Fibroblast of villous mesenchyme (primary cell): Measurements from ENCODE around the gene BBS1. TPM values are rescaled to one million over a fixed set of nuclear protein-coding genes. Genes with fewer than 3 reads are reported as not detected.
"Not testable (repeated sequence)": the region's sequence is repeated elsewhere in the genome, so short reads cannot be mapped to it uniquely, and the experiment has no call there.

Source experiments
- DNase-seq: peaks from one replicate; pipeline ENCODE4 v3.0.0-alpha.2; 2010; ENCODE audit warnings: low read depth
- H3K4me3 ChIP-seq: 2 replicates; pipeline ENCODE4 v1.5.1; 2011; ENCODE audit warnings: low read depth, mild to moderate bottlenecking, low read length
- CTCF ChIP-seq: IDR thresholded peaks from 2 replicates; pipeline ENCODE4 v1.5.1; 2012; ENCODE audit warnings: low read depth, mild to moderate bottlenecking, low read length; ENCODE audit not compliant: insufficient read depth
- total RNA-seq: library from RNA; depleted of rRNA; stranded (reverse); fragments of >200 nt; gene quantifications from 2 replicates; pipeline ENCODE4 v1.2.3, GENCODE V29; 2012

The BBS1 gene
- total RNA-seq, 1 donor, result 34.5 TPM

GRCh38 chr11:66532784-66533183, 22.3 kb downstream of the BBS1 start:
- H3K4me3 ChIP-seq, result no peak overlapping the region
- no peak for DNase-seq
- no peak for TF ChIP-seq CTCF

GRCh38 chr11:66539170-66539869, 28.9 kb downstream of the BBS1 start:
- H3K4me3 ChIP-seq, result no peak overlapping the region
- DNase-seq, result no peak
- no peak for TF ChIP-seq CTCF

GRCh38 chr11:66539870-66540213, 29.4 kb downstream of the BBS1 start:
- TF ChIP-seq CTCF, result no peak
- no peak for DNase-seq
- no peak overlapping the region for H3K4me3 ChIP-seq

GRCh38 chr11:66540598-66540997, 30.2 kb downstream of the BBS1 start:
- DNase-seq, H3K4me3 ChIP-seq: not testable (repeated sequence)

- no peak for TF ChIP-seq CTCF
- no peak for DNase-seq
- H3K4me3 ChIP-seq, result no peak overlapping the region
Measured at GRCh38 chr11:66541892-66542291, 31.5 kb downstream of the BBS1 start.

GRCh38 chr11:66542362-66542761, 31.9 kb downstream of the BBS1 start:
- no peak for TF ChIP-seq CTCF
- H3K4me3 ChIP-seq, result no peak overlapping the region
- DNase-seq, result no peak

GRCh38 chr11:66543263-66544107, 33.0 kb downstream of the BBS1 start:
- peak; percentile 53 for DNase-seq
- no peak overlapping the region for H3K4me3 ChIP-seq
- TF ChIP-seq CTCF, result peak; percentile 59

- DNase-seq, result not testable (repeated sequence)
- H3K4me3 ChIP-seq, result peak overlapping the region; percentile 68
Measured at GRCh38 chr11:66544952-66545351, 34.5 kb downstream of the BBS1 start.
